Measurements from ENCODE around the gene ZIC4.

The ZIC4 gene

DNA sequence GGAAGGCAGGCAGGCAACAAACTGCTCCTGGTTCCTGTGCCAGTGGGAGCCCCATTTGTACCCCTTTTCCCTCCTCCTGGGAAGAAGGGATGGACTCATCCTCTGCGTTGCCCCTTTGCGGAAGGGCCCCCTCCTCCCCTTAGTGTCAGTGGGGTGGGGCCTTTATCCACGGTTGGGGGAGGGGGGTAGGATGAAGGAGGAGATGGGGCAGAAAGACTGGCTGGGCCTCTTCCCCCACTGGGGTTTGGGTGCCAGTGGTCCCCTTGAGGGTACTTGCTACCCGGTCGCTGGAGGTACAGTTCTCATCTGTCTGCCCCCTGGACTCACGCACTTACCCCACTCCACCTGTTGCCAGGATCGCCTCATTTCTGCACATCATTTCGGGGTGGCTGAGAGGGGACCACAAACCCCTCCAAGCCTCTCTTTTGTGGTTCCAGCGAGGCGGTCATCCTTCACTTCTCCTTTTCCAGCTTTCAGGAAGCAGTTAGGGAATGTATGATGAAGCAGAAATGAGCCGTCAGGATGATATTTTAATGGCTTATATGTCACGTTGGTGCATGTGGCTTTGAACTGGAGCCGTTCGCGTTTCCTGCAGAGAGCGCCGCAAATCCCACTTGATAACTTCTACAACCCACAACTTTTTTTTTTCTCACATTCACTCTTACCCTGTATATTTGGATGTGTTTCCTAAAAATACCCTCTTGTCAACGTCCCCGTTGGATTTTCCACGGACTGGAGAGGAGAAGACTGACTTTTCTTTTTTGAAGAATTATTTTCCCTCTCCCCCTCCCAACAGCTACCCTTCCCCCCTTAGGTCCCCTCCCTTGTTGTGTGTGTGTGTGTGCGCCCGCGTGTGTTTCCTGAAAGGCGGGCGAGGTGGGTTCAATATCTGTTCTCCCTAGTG, at the start of gene ZIC4:
ZIC4 (minus strand) TSS at position 516 of the 904 bp plus-strand sequence. CDS start 3,746 bp downstream, outside the sequence.
- DNase-seq (ENCODE audit: low read depth, low spot score): no peak

DNA sequence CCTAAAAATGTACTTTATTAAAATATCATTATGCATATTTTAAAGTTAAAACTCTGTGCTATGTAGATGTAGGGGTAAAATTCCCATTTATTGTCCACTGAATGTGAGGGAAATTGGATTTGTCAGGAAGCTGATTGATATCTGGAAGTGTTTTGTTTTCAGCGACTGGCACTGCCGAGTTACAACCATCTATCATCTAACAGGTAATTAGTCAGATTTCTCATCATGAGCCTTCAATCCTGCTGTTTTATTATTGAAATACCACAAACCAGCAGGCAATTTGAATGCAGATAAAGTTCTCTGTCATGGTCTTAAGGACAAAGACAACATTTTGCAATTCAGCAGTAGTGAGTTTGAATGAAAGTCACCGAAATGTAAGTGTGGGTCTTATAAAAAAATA, 43.3 kb upstream of the ZIC4 start:
- DNase-seq (ENCODE audit: low read depth, low spot score): no peak

DNA sequence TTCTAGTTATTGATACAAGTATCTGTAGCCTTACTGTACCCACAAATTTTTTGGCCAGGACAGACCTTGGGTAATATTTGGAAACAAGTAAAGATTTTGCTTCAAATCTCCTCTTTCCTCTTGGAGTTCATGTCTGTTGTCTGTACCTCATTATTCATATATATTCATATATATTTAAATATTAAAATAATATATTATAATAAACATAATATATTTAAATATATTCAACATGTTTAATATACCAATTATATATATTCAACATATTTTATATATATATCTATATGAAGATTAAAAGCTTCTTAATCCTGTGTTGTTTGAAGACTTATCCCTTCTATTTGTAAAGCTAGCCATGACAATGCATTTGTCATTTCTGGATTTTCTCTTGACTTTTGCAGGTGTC, 40.9 kb upstream of the ZIC4 start:
- DNase-seq (ENCODE audit: low read depth, low spot score): no peak

DNA sequence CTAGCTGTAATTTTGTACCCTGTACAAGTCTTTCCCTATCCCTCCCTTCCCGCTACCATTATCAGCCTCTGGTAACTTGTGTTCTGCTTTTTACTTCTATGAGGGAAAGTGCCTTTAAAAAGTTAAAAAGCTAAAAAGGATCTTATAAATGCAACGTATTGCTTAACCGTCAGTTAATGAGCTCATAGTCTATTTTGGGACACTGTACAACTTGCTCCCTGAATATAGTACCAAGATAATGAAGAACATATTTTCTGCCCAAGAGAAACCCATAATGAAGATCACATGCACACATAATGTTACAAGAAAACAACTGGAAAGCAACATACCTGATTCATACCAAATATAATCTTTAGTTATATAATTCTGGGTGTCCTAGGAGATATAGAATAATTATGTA, 25.4 kb upstream of the ZIC4 start:
- no peak for DNase-seq (ENCODE audit: low read depth, low spot score)

DNA sequence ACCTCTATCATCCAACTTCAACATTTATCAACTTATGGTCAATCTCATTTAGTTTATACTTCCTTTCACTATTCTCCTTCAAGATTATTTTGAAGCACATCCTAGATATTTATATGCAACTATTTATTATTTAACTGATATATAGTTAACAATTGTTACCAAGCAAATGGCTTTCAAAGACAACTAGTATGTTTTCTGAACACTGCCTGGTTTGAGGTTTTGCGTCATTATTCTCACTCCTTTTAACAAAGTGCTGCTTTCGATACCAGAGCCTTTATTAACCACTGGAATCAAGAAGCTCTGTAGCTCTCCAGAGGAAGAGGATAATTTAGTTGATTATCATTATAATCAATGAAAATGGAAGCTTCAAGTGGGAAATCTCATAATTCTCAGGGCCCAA, 22.4 kb upstream of the ZIC4 start:
- no peak for DNase-seq (ENCODE audit: low read depth, low spot score)

DNA sequence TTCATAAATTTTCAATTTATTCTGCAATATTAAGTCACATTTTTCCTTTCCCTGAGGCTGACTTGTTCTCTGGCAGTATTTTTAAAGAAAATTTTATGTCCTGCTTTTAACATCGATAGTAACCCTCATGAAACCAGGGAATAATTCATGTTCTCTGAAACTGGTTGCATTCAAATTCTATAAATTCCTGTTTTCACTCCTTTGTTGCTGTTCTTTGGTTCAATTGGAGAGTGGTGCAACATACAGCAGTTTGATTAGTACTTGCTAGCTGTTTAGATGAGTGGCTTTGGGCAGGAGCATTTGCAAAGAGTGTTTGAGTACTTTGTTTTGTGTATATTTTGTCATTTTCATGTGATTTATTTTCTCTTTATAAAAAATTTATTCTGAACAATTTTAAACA, 22.0 kb upstream of the ZIC4 start:
- DNase-seq (ENCODE audit: low read depth, low spot score): no peak

DNA sequence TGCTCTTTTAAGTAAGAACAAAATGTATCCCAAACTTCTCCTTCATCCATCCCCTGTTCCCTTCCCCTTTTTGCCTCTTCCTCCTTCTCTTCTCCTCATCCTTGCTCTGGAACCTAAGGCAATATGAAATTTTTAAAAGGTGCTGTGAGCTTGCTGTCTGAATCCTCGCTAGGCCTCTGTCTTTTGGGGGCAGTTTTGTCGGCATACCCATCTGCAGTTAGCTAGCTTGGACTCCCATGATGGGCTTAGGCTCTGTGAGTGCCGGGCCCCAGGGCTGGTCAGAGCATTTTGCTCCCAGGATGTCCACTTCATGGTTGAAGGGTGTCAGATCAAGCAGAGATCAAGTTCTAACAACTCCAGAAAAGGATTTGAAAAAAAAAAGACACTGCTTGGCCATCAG, 21.4 kb upstream of the ZIC4 start:
- DNase-seq (ENCODE audit: low read depth, low spot score): no peak

DNA sequence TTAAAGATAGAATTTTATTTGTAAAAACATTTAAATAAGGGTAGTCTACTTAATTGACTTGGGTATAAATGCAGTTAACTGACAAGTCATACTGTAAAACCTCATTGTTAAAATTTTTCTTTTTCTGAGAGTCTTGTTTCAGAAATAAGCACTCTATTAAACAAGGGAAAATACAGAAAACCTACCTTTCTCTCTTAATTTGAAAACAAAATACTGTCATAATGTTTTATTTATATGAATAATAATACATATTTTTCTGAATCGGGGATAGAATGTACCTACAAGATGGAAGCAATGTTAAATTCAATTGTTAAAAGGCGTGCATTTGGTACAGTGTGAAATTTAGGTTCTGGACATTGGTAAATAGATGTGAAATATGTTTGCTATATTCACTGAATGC, 20.6 kb upstream of the ZIC4 start:
- no peak for DNase-seq (ENCODE audit: low read depth, low spot score)

DNA sequence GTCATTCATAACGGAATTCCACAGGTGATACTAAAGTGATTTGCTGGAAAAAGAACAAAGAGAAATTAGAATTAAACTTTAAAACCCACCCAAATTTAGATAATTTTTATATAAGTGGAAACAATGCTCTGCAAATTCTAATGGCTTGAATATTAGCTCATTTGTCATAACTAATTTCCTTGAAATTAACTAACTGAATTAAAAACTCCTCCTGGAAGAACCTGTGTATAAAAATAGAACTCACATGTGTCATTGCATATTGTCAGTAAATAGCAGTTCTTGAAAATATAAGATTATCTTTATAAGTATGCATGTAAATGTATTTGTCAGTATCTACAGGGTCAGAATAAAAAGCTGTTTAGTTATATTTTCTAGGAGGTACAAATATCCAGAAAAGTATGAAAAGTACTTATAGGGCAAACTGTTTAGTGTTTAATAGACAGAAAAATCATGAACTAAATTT, 19.1 kb upstream of the ZIC4 start:
- no peak for DNase-seq (ENCODE audit: low read depth, low spot score)

DNA sequence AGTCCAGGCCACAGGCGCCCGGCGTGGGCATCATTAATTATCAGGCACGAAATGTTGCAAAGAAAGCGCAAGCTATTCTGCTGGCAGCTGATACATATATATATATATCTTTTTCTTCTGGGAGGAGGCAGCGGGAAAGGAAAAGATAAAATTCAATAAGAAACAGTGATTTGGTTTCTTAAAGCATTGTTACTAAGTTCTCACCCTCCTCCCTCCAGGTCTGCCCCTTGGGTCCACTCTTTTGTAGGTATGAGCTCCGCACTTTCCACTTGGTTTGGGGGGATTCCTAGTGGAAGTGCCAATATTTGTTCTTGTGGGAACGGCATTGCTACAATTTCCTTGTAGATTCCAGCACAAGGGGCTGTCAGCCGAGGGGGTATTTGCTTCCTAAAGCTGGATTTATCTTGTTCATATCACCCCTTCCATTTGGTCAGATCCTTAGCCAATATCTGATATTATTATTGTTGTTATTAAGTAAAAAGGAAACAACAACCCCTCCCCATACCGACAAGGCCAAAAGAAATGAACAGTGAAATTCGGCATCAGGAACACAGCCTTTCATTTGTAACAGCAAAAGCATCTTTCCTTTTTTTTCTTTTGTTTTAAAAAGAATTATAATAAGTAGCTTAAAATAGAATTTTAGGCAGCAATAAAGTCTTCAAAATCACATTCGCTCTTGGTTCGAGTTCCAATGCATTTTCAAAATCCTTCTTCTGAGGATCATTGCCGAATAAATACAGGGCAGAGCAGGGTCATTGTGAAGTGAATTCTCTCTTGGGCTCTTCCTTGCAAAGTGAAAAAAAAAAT, 18.4 kb upstream of the ZIC4 start:
- DNase-seq (ENCODE audit: low read depth, low spot score): no peak

DNA sequence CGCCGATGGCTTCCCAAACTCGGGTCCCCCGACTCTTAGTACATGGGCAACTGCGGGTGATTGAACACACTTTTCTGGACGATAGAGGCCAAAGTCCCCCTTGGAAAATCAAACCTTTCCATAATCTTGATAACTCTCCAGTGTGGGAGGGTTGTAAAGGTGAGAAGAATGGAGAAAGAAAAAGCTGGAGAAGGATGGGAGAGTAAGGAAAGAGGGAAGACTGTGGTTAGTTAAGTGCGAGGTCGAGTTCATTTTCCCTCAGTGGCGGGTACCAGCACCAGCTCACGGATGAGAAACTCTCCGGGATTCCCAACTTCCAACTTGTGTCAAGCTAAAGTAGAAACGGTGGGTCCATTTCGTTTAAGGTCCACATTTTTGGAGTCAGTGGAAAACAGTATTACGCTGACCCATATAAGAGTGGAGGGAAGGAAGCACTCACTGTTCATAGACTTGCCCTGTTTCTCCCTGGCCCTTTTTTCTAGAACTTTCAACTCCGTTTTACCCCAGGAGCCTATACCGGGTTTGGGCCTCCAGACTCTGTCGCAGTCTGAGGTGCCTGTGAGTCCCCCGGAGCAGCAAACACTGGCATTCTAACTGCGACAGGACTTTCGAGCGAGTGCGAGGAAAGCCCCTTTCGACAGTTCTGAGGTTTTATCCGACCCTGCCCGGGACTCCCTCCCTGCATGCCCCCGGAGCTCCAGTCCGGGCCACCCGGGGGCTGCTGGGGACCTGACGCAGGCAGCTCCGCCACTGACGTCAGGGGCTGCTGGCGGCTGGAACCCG, 17.6 kb upstream of the ZIC4 start:
- no peak for DNase-seq (ENCODE audit: low read depth, low spot score)

DNA sequence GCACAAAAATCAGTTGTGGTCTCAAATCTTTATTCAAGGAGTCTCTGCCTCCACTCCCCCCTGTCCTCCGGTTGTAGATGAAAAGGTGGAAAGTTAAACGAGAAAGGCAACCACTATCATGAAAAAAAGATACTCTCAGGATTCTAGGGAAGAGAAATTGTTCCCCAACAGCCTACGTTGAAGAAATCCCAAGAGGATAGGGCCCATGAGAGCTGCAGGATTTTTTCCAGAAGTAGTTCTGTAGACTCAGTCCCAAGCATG, 17.1 kb upstream of the ZIC4 start:
- no peak for DNase-seq (ENCODE audit: low read depth, low spot score)

DNA sequence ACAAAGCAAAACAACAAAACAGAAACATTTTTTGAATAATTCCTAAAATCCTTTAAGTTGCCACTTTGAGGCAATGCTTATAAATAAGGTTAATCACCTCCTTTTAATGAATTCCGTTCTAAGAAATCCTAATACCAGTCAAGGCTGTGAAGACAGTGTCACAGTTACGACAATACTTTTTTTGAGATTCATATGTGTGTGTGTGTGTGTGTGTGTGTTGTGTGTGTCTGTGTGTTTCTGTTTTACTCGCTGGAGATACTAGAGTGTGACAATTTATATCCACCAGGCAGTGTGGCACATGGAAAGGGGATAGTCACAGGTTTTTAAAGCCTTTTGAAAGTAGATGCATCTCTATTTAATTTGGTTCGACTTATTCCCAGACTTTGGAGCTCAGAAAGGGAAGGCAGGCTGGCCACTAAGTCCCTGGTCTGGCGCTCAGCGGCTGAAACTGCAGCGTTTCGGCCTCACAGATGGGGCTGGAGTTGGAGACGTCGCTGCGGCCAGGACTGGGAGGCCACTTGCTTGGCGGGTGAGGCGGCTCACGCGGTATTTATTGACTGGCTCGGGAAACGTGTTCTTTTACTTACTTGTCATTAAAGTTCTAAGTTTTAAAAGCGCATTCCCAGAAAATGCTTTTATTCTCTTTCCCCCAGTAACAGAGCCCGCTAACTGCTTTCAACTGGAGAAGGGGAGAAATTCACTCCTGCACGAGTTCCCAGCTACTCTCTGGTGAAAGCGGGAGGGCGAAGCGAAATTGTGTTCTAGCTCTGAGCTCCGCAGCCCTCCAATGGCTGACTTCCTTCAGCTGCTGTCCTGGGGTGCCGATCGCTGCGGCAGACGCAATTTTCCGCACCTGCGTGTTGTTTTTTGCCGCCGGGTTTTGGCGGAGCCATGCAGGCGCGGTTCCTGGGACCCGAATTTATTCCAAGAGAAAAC, 16.5 kb upstream of the ZIC4 start:
- no peak for DNase-seq (ENCODE audit: low read depth, low spot score)

DNA sequence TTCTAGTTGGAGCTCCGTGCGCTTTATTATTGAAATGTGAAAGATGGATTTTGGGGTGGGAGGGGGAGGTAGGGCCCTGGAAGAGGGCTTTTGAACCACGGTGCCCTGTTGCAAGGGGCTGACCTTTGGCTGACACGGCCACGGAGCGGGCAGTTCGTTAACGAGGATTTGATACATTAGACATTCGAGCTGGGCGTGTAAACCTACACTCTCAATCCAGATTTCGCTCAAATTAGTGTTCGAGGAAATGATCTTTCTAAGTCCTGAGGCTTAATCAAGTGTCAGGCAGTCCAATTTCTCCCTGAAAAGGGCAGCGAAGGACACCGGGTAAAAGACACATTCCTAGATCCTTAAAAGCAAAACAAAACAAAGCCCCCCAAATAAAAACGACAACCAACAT, 15.9 kb upstream of the ZIC4 start:
- DNase-seq (ENCODE audit: low read depth, low spot score): no peak

DNA sequence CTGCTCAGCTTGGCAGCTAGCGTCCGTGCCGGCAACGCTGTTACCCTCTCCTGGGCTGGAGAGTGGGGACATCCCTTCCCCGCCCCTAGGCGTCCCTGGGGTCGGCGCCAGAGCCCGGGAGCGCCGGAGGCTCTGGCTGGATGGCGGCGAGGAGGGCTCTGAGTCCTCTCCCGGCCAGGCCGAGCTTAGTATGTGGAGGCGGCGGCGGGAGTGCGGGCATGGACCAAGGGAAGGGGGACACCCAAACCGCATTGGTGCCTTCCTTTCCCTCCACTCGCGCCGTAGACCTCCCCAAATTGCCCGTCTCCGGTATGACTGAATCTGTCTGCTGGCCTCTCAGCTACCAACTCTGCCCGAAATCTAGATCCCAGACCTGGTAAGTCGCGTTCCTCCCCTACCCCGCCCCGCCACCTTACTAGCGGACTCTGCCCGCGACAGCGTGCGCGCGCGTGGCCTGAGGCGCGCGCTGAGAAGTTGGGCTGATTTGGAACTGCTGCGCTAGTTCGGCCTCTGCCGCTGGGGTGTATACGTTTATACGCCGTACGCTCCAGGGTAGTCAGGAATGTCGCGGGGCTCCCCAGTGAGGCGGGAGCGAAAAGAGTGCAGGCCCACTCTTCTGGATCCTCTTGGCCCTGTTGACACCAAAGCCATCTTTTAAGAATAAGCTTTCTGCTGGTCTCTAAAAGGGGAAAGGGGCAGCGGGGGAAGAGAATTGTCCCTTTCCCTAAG, 15.0 kb upstream of the ZIC4 start:
- DNase-seq (ENCODE audit: low read depth, low spot score): no peak

DNA sequence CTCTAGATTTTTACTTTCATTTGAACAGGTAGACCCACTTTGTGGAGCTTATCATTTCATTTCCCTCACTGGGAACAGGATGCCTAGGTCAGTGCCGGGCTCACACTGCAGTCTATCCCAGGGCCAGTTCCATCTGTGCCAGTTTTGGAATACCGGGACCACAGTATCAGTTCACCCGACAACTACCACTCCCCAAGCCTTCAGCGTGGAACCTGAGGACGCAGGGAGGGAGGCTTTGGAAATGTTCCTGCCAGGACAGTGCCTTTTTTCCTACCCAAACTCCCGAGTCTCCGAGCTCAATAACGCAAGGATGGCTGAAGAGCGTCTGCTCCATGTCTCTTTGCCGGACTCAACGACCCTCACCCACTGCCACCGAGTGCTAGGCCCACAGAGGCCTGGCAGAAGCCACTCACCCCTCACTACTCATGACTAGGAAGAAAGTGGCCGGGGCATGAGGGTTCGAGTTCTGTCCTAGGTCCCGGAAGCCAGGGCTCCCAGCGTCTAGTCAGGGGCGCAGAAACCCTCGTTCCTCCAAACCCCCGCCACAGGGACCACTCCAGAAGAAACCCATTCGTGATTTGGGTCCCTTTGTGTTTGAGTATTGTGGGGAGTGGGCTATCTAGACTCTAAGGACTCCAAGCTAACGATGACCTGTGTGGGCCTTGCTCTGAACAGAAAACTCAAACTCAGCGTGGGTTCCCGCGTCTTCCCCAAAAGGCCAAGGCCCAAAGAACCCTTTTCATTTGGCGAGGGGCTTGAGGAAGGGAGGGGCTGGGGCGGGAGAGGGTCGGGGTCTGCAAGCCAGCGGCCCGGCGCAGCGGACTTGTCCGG, 14.2 kb upstream of the ZIC4 start:
- no peak for DNase-seq (ENCODE audit: low read depth, low spot score)

DNA sequence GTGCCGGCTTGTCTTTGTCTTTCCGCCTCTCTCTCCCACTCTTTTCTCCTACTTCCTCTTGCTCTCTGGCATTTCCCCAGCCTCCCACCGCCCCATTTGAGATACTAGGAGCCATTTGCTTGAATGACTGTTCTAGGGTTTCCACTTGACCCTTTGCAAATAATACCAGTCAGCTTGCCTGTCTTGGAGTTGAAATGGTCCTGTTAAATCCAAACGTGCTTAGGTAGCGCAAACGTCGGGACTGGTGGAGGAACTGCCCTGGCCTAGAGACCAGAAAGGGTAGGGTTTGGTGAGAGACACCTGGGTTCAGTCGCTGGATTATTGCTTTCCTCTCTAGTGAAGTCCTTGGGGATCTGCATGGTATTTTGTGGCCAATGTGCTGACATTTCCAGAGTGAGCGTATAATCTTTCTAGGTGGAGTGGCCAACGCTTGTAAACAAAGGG, 13.5 kb upstream of the ZIC4 start:
- DNase-seq (ENCODE audit: low read depth, low spot score): no peak

DNA sequence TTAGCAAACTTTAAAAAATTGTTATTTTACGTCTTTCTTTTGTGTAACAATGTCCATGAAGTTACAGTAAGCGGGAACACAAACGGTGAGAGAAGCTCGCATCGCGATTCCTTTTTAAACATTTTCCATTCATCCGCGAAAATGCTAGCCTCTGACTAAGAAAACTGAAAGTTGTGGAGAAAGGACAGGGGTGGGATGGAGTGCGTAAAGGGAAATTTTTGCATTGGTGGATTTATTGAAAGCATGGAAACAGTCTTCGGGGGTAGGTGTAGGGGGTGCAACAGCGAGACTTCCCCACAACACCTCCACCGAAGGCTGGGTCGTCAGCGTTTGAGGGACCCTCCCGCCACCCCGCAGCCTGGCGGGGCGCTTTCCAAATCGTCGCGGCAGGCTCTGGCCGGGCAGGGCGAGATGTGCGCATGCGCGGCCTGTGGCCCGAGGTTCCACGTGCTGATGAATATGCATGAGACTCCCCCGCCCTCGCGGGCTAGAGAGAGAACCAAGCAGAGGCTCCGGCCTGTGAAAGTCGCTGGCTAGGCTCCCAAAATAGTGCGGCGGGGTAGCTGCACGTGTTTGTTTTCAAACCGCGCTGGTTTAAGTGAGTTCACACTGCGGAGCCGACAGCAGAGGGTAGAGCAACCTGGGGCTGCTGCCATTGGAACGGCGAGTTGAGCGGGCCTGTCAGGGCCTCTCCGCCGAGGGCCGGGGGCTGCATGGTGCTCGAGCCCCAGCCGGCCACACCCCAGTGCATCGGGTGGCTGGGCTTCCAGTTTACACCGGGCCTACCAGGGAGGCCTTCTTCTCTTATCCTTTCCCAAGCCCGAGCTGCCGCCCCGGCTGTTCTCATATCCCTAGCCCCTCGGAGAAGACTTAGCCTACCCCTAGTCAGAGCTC, 12.7 kb upstream of the ZIC4 start:
- DNase-seq (ENCODE audit: low read depth, low spot score): no peak

Measured in iPS DF 19.7 (cell line).